GM12878 (cell line): ENCODE results near the gene DDIT3. TPM values are rescaled to one million over a fixed set of nuclear protein-coding genes. Genes with fewer than 3 reads are reported as not detected.

Source experiments
- ATAC-seq: fragments of 200-7000 bp; cut with Tn5 transposase; 3 replicates; pipeline ENCODE4 v1.9.1; 2020; ENCODE audit warnings: mild to moderate bottlenecking, moderate library complexity
- BruUV-seq: library from RNA; stranded (reverse); fragments of 400-500 nt; replicated peaks from 2 replicates; lab custom pipeline; 2021; lab: Mats Ljungman, UMichigan
- CTCF ChIA-PET: fragments of 300-600 bp; sonication (Branson Sonifier 250); formaldehyde crosslinking; extraction: SDS; loops from one replicate; lab custom pipeline; 2021; ENCODE audit warnings: inconsistent platforms; lab: Yijun Ruan, JAX
- POLR2A ChIA-PET: fragments of 350-600 bp; formaldehyde crosslinking; extraction: SDS; loops from one replicate; lab custom pipeline; 2021; ENCODE audit warnings: inconsistent platforms; lab: Charles Lee
- RAD21 ChIA-PET: fragments of 300-600 bp; sonication (Branson Sonifier 250); formaldehyde crosslinking; loops from one replicate; lab custom pipeline; 2023; ENCODE audit warnings: antibody characterized with exemption; ENCODE audit not compliant: unreplicated experiment; lab: Charles Lee
- SMC1A ChIA-PET: fragments of 300-600 bp; sonication (Branson Sonifier 250); formaldehyde crosslinking; loops from one replicate; lab custom pipeline; 2023; ENCODE audit not compliant: unreplicated experiment, uncharacterized antibody; lab: Charles Lee
- DNase-seq: peaks from one replicate; pipeline ENCODE4 v3.0.0-alpha.2; 2011; ENCODE audit warnings: low read depth, low spot score
- FAIRE-seq: peaks from 3 replicates; lab custom pipeline; 2011; peaks lifted over from hg19 to GRCh38; lab: Jason Lieb, UNC
- H2AFZ ChIP-seq: 2 replicates; pipeline ENCODE4 v1.6.0; 2011; ENCODE audit warnings: low read depth, low read length, control low read depth; ENCODE audit not compliant: control insufficient read depth
- H3K27ac ChIP-seq: 2 replicates; pipeline ENCODE4 v1.5.1; 2011; ENCODE audit warnings: control low read depth; ENCODE audit not compliant: control insufficient read depth, insufficient read depth
- H3K27me3 ChIP-seq, 2 experiments: replicated peaks in 1 of 2; 2 replicates each; pipeline versions ENCODE4 v1.6.0 to v1.6.1; 2011; ENCODE audit warnings: low read length in 1 of 2; ENCODE audit not compliant: control insufficient read depth in 2 of 2, insufficient read depth in 2 of 2
- H3K36me3 ChIP-seq, 2 experiments: 2 replicates each; pipeline ENCODE4 v1.5.1; 2011; ENCODE audit warnings: low read length in 1 of 2; ENCODE audit not compliant: control insufficient read depth in 2 of 2, insufficient read depth in 2 of 2
- H3K4me1 ChIP-seq: 2 replicates; pipeline ENCODE4 v1.6.1; 2011; ENCODE audit warnings: mild to moderate bottlenecking, low read length, moderate library complexity, mixed read lengths; ENCODE audit not compliant: control insufficient read depth, insufficient read depth
- H3K4me2 ChIP-seq: 2 replicates; pipeline ENCODE4 v1.6.0; 2011; ENCODE audit warnings: control low read depth; ENCODE audit not compliant: control insufficient read depth, insufficient read depth
- H3K4me3 ChIP-seq: fragments of 200-600 bp; sonication (generic); 2 replicates; pipeline ENCODE4 v1.5.1; 2016
- H3K79me2 ChIP-seq: 2 replicates; pipeline ENCODE4 v1.6.0; 2011; ENCODE audit warnings: low read length; ENCODE audit not compliant: control insufficient read depth, insufficient read depth
- H3K9ac ChIP-seq: 2 replicates; pipeline ENCODE4 v1.8.0; 2011; ENCODE audit warnings: low read length, control low read depth, mixed read lengths; ENCODE audit not compliant: control insufficient read depth, insufficient read depth
- H3K9me3 ChIP-seq: replicated peaks from 3 replicates; pipeline ENCODE4 v1.5.1; 2011; ENCODE audit warnings: mild to moderate bottlenecking, low read length; ENCODE audit not compliant: control insufficient read depth, insufficient read depth
- H4K20me1 ChIP-seq: 2 replicates; pipeline ENCODE4 v1.6.0; 2011; ENCODE audit not compliant: control insufficient read depth, insufficient read depth
- ATF7 ChIP-seq: fragments of 450-650 bp; IDR thresholded peaks from 2 replicates; pipeline ENCODE4 v1.6.1; 2016; ENCODE audit warnings: low read depth, mild to moderate bottlenecking
- CREB1 ChIP-seq: IDR thresholded peaks from 2 replicates; pipeline ENCODE4 v1.6.1; 2012; ENCODE audit warnings: low read depth, mild to moderate bottlenecking, inconsistent platforms
- CREM ChIP-seq: IDR thresholded peaks from 2 replicates; pipeline ENCODE4 v1.6.1; 2014; ENCODE audit warnings: antibody characterized with exemption, low read depth
- FOS ChIP-seq: IDR thresholded peaks from 3 replicates; pipeline ENCODE4 v1.6.1; 2011; ENCODE audit warnings: borderline replicate concordance; ENCODE audit not compliant: insufficient read length; ENCODE audit errors: extremely low read depth
- HCFC1 ChIP-seq: fragments of 150-350 bp; IDR thresholded peaks from 2 replicates; pipeline ENCODE4 v1.6.1; 2014; ENCODE audit warnings: low read length
- PML ChIP-seq: IDR thresholded peaks from 2 replicates; pipeline ENCODE4 v1.6.1; 2012; ENCODE audit warnings: low read length, inconsistent platforms
- POLR2AphosphoS2 ChIP-seq: IDR thresholded peaks from 2 replicates; pipeline ENCODE4 v1.6.1; 2011; ENCODE audit warnings: low read depth, mild to moderate bottlenecking, low read length, improper control_type of control experiment, moderate library complexity
- SREBF1 ChIP-seq: IDR thresholded peaks from 2 replicates; pipeline ENCODE4 v1.6.1; 2012; ENCODE audit warnings: mild to moderate bottlenecking, low read length
- SRF ChIP-seq, 2 experiments: IDR thresholded peaks; 2 replicates each; pipeline ENCODE4 v1.6.1; 2011; ENCODE audit warnings: low read depth in 2 of 2, low read length in 2 of 2, mild to moderate bottlenecking in 1 of 2, moderate library complexity in 1 of 2
- YY1 ChIP-seq: IDR thresholded peaks from 2 replicates; pipeline ENCODE4 v1.6.1; 2011; ENCODE audit warnings: low read depth, mild to moderate bottlenecking, low read length
- ZBED1 ChIP-seq: IDR thresholded peaks from 2 replicates; pipeline ENCODE4 v1.6.1; 2016; ENCODE audit warnings: borderline replicate concordance
- WGBS: methylation state at CpG from one replicate; pipeline ENCODE4 v1.1.6; 2016; ENCODE audit warnings: low lambda C conversion rate; ENCODE audit not compliant: insufficient replicate concordance, insufficient coverage; ENCODE audit errors: missing lambda C conversion rate; 5-methylcytosine and 5-hydroxymethylcytosine counted together
- in situ Hi-C: fragments of 300-500 bp; cut with MboI; formaldehyde crosslinking; loops from 9 replicates; pipeline ENCODE4 v1.14.3; 2018; ENCODE audit warnings: mixed read lengths
- intact Hi-C: fragments of 100-400 bp; cut with micrococcal nuclease; formaldehyde crosslinking; loops from one replicate; pipeline ENCODE4 v1.14.2; 2022; ENCODE audit not compliant: unreplicated experiment
- polyA plus RNA-seq, 11 experiments: library from polyadenylated mRNA; depleted of rRNA in 4 of 11; unstranded in 6 of 11; stranded (reverse) in 5 of 11; fragments of >200 nt; fragmentation: Nextera tagmentation in 4 of 11; fragmentation: Illumina TruSeq in 1 of 11; extraction: Ambion mirVana in 4 of 11; extraction: Trizol in 1 of 11; gene quantifications; 1 replicate in 1 of 11; 2 replicates in 10 of 11; pipeline versions ENCODE4 v1.2.1 to v1.2.3, GENCODE V29; 2011 to 2016; ENCODE audit warnings: inconsistent platforms in 2 of 11, missing spikeins in 2 of 11, low read depth in 1 of 11
- total RNA-seq, 4 experiments: library from RNA; depleted of rRNA in 3 of 4; stranded (reverse); fragments of >200 nt in 3 of 4; fragmentation: Illumina TruSeq in 1 of 4; extraction: Trizol in 1 of 4; gene quantifications; 2 replicates each; pipeline versions ENCODE4 v1.2.1 to v1.2.3, GENCODE V29; 2013 to 2021
- TF ChIP-seq, protein P1 (sequence below): IDR thresholded peaks from 2 replicates; pipeline ENCODE4 v1.6.1; 2012; ENCODE audit warnings: low read length, inconsistent platforms
- TF ChIP-seq, protein P2 (sequence below): fragments of 450-650 bp; formaldehyde crosslinking; IDR thresholded peaks from 2 replicates; pipeline ENCODE4 v1.5.0; 2022; ENCODE audit warnings: mild to moderate bottlenecking, missing genetic modification characterization
- TF ChIP-seq, protein P3 (sequence below): fragments of 450-650 bp; formaldehyde crosslinking; IDR thresholded peaks from 2 replicates; pipeline ENCODE4 v1.4.0; 2022; ENCODE audit warnings: mild to moderate bottlenecking, moderate library complexity

The DDIT3 gene
- total and polyA plus RNA-seq, 10 of the 15 experiments (the other 5 are each of a cell fraction or from before 2014, with no cell fraction given) = 9.2 to 28.9 (median 15.5) TPM

DNA sequence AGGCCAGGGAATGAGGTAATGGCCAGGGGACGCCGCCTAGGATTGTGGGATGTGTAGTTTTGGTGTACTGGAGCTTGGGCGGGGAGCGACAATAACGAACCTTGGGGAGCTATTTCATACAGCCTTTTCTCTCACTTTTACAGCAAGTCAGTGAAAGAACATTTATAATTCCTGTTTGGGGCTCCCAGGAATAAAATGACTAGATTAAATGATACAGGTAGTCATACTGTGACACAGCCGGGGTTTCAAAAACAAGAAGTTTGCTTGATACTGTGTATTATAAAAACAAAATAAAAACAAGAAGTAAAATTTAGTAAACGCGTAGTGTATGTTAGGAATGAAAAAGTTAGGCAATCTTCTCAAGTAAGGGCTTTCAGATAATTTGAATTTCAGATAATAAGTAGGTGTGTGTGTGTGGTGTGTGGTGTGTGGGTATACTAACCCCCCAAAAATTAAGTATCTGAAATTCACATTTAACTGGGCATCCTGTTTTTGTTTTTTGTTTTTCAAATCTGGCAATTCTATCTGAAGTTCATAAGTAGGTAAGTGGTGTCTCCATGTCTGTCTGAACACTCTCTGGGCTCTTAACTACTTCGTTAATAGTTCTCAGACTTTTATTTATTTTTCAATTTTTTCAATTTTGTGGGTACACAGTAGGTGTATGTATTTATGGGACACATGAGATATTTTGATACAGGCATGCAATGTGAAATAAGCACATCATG, 27.1 kb upstream of the DDIT3 start:
- BruUV-seq = no TSS peak
- TF ChIP-seq, protein P1, sequence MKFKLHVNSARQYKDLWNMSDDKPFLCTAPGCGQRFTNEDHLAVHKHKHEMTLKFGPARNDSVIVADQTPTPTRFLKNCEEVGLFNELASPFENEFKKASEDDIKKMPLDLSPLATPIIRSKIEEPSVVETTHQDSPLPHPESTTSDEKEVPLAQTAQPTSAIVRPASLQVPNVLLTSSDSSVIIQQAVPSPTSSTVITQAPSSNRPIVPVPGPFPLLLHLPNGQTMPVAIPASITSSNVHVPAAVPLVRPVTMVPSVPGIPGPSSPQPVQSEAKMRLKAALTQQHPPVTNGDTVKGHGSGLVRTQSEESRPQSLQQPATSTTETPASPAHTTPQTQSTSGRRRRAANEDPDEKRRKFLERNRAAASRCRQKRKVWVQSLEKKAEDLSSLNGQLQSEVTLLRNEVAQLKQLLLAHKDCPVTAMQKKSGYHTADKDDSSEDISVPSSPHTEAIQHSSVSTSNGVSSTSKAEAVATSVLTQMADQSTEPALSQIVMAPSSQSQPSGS = peak; percentile 98
- no peak for TF ChIP-seq POLR2AphosphoS2
- peak; percentile 90 for TF ChIP-seq HCFC1
- 0 out of 2 replicates have a peak, but pooled peaks have one; percentile 16 for TF ChIP-seq SREBF1
- TF ChIP-seq CREM = peak; percentile 93
- TF ChIP-seq CREB1 = peak; percentile 94
- TF ChIP-seq ATF7 = peak; percentile 99; the same call in 1 of the 2 replicates
- TF ChIP-seq, protein P2, sequence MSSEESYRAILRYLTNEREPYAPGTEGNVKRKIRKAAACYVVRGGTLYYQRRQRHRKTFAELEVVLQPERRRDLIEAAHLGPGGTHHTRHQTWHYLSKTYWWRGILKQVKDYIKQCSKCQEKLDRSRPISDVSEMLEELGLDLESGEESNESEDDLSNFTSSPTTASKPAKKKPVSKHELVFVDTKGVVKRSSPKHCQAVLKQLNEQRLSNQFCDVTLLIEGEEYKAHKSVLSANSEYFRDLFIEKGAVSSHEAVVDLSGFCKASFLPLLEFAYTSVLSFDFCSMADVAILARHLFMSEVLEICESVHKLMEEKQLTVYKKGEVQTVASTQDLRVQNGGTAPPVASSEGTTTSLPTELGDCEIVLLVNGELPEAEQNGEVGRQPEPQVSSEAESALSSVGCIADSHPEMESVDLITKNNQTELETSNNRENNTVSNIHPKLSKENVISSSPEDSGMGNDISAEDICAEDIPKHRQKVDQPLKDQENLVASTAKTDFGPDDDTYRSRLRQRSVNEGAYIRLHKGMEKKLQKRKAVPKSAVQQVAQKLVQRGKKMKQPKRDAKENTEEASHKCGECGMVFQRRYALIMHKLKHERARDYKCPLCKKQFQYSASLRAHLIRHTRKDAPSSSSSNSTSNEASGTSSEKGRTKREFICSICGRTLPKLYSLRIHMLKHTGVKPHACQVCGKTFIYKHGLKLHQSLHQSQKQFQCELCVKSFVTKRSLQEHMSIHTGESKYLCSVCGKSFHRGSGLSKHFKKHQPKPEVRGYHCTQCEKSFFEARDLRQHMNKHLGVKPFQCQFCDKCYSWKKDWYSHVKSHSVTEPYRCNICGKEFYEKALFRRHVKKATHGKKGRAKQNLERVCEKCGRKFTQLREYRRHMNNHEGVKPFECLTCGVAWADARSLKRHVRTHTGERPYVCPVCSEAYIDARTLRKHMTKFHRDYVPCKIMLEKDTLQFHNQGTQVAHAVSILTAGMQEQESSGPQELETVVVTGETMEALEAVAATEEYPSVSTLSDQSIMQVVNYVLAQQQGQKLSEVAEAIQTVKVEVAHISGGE = no peak
- no peak for TF ChIP-seq FOS
- peak; percentile 85; the same call in 1 of the 2 replicates for TF ChIP-seq YY1
- TF ChIP-seq, protein P3, sequence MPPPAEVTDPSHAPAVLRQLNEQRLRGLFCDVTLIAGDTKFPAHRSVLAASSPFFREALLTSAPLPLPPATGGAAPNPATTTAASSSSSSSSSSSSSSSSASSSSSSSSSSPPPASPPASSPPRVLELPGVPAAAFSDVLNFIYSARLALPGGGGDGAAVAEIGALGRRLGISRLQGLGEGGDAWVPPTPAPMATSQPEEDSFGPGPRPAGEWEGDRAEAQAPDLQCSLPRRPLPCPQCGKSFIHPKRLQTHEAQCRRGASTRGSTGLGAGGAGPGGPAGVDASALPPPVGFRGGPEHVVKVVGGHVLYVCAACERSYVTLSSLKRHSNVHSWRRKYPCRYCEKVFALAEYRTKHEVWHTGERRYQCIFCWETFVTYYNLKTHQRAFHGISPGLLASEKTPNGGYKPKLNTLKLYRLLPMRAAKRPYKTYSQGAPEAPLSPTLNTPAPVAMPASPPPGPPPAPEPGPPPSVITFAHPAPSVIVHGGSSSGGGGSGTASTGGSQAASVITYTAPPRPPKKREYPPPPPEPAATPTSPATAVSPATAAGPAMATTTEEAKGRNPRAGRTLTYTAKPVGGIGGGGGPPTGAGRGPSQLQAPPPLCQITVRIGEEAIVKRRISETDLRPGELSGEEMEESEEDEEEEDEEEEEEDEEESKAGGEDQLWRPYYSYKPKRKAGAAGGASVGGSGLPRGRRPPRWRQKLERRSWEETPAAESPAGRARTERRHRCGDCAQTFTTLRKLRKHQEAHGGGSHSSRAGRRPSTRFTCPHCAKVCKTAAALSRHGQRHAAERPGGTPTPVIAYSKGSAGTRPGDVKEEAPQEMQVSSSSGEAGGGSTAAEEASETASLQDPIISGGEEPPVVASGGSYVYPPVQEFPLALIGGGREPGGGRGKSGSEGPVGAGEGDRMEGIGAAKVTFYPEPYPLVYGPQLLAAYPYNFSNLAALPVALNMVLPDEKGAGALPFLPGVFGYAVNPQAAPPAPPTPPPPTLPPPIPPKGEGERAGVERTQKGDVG (CRISPR knock-in tag) = no peak
- no peak for TF ChIP-seq ZBED1
- 0 out of 2 replicates have a peak, but pooled peaks have one; percentile 17 for TF ChIP-seq PML
- peak in 1 of 2 experiments; percentile 57; a peak in 1 of 4 replicates for TF ChIP-seq SRF (IDR thresholded peaks at IDR 0.05; ENCODE audit: low read depth in 2 of 2, low read length in 2 of 2)

More for the DNA sequence above, 27.1 kb upstream of the DDIT3 start:
- H2AFZ ChIP-seq = peak overlapping the region; percentile 25
- in situ Hi-C loops (no loop called here), intact Hi-C loops (loop anchor here (2.0 kb wide), 1 partner anchor 25 kb away; the partner anchor contains the start of gene MBD6)
- H3K4me2 ChIP-seq = peak overlapping the region; percentile 2; the same call in 1 of the 2 replicates
- H3K36me3 ChIP-seq = no peaks in the 10 kb centered on the region
- peaks cover 9% of the 10 kb centered on the region; the same call in 1 of the 2 replicates for H3K4me1 ChIP-seq
- no peak overlapping the region for H3K9ac ChIP-seq
- ChIA-PET SMC1A (interaction anchor here (1.1 to 1.9 kb wide), 4 partner anchors 9 to 318 kb away, joined by 3 to 6 read pairs (median 4); partner anchors contain the start of genes GLI1 and SHMT2), RAD21 (interaction anchor here (1.2 to 1.8 kb wide), 5 partner anchors 10 to 89 kb away, joined by 3 to 11 read pairs (median 4); partner anchors contain the start of gene ARHGAP9), CTCF (interaction anchor here (0.7 to 1.8 kb wide), 7 partner anchors 34 to 95 kb away, joined by 3 to 8 read pairs (median 4); no protein-coding TSS in a partner anchor), POLR2A (interaction anchor here (1.0 to 1.3 kb wide), 4 partner anchors 12 to 71 kb away, joined by 3 to 5 read pairs (median 4); no protein-coding TSS in a partner anchor)
- H3K9me3 ChIP-seq = no peaks in the 10 kb centered on the region
- no peak overlapping the region for H3K4me3 ChIP-seq
- no peaks in the 10 kb centered on the region; a peak in 2 of 4 replicates for H3K27me3 ChIP-seq
- no peak for FAIRE-seq
- DNase-seq = no peak
- H3K27ac ChIP-seq = no peak overlapping the region
- ATAC-seq = no peak
- peaks cover 19% of the 10 kb centered on the region for H3K79me2 ChIP-seq
- WGBS = 11% methylated on average over 9 of the region's 9 CpGs
- no peaks in the 10 kb centered on the region for H4K20me1 ChIP-seq
